ENCODE data around the gene RAB7B.

DNA sequence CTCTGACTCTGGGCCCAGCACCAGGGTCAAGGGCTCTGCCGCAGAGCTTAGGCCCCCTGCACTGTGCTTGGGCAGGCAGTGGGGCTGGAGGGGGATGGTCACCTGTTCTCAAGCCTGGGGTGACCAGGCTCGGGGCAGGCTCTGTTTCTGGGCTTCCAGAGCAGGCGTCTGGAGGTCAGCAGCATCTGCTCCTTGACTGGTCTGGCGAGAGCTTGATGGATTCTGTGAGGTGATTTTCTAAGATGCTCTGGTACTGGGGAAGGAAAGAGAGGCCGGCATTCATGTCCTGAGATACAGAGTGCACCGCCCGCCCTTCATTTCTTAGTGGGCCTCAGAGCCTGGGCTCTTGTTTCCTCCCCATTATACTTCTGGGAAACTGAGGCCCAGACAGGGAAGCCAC, 24.5 kb downstream of the RAB7B start:
- no peak for TF ChIP-seq CTCF (IDR thresholded peaks at IDR 0.05; ENCODE audit: insufficient read depth, low read depth, low read length)
- no peak for TF ChIP-seq EZH2 (IDR thresholded peaks at IDR 0.05; ENCODE audit: insufficient read depth, low read length)

Data from astrocyte (in vitro differentiated cells and primary cell).